IMR-90 (cell line): Measurements from ENCODE around the gene CLDN7. TPM values are rescaled to one million over a fixed set of nuclear protein-coding genes. Genes with fewer than 3 reads are reported as not detected.

Experiments
- NFE2L2 ChIP-seq: fragments of 150-350 bp; IDR thresholded peaks from 2 replicates; pipeline ENCODE4 v1.6.1; 2016; ENCODE audit warnings: low read depth, mild to moderate bottlenecking, low read length
- POLR2A ChIP-seq: IDR thresholded peaks from 2 replicates; pipeline ENCODE4 v1.6.1; 2012; ENCODE audit warnings: mild to moderate bottlenecking, low read depth, low read length
- RFX5 ChIP-seq: IDR thresholded peaks from 2 replicates; pipeline ENCODE4 v1.8.0; 2012; ENCODE audit warnings: low read depth, mild to moderate bottlenecking, low read length, moderate library complexity
- polyA plus RNA-seq, 3 experiments: library from polyadenylated mRNA; depleted of rRNA; stranded (reverse); fragments of >200 nt; gene quantifications; 2 replicates each; pipeline ENCODE4 v1.2.3, GENCODE V29; 2012; ENCODE audit warnings: low replicate concordance in 1 of 3
- total RNA-seq: library from RNA; depleted of rRNA; stranded (reverse); fragments of >200 nt; gene quantifications from 2 replicates; pipeline ENCODE4 v1.2.3, GENCODE V29; 2012

CLDN7 gene
- total and polyA plus RNA-seq, 2 of the 4 experiments (the other 2 are of a cell fraction): 1.4 TPM

GRCh38 chr17:7242717-7243452 lies 19.4 kb downstream of the CLDN7 start (continued):
- TF ChIP-seq NFE2L2 (no peak), RFX5 (no peak), POLR2A (no peak)
